Measurements from ENCODE around the gene PNKD.

DNA sequence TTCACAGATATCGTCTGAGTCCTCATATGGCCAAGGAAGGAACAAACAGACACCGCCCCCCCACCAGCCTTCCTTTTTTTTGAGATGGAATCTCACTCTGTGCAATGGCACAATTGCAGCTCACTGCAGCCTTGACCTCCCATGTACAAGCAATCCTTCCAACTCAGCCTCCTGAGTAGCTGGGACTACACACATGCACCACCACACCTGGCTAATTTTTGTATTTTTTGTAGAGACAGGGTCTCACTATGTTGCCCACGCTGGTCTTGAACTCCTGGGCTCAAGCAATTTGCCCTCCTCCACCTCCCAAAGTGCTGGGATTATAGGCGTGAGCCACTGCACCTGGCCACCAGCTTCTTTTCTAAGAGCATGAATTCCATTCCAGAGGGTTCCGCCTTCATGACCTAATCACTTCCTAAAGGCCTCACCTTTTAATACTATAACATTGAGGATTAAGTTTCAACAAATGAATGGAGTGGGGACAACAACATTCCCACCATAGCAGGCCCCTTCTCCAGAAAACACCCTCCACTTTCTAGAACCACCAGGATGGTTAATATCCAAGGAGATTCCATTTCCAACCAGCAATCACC, 24.2 kb downstream of the PNKD start:
- TF ChIP-seq, protein P1, sequence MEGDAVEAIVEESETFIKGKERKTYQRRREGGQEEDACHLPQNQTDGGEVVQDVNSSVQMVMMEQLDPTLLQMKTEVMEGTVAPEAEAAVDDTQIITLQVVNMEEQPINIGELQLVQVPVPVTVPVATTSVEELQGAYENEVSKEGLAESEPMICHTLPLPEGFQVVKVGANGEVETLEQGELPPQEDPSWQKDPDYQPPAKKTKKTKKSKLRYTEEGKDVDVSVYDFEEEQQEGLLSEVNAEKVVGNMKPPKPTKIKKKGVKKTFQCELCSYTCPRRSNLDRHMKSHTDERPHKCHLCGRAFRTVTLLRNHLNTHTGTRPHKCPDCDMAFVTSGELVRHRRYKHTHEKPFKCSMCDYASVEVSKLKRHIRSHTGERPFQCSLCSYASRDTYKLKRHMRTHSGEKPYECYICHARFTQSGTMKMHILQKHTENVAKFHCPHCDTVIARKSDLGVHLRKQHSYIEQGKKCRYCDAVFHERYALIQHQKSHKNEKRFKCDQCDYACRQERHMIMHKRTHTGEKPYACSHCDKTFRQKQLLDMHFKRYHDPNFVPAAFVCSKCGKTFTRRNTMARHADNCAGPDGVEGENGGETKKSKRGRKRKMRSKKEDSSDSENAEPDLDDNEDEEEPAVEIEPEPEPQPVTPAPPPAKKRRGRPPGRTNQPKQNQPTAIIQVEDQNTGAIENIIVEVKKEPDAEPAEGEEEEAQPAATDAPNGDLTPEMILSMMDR (IDR thresholded peaks at IDR 0.05; ENCODE audit: insufficient read depth, low read length, poor library complexity, severe bottlenecking) = no peak
- no peak for TF ChIP-seq EZH2phosphoT487 (conservative IDR thresholded peaks at IDR 0.05; ENCODE audit: low read length)

Measured in SU-DHL-6 (cell line).